GOT3 (cell line): Measurements from ENCODE around the gene CCDC14.
"Not testable (repeated sequence)": the region's sequence is repeated elsewhere in the genome, so short reads cannot be mapped to it uniquely, and the experiment has no call there.

Experiments used
- DNase-seq: peaks from one replicate; lab custom pipeline; 2025; ENCODE audit warnings: mixed read lengths; lab: John Stamatoyannopoulos, UW

The CCDC14 gene, protein sequence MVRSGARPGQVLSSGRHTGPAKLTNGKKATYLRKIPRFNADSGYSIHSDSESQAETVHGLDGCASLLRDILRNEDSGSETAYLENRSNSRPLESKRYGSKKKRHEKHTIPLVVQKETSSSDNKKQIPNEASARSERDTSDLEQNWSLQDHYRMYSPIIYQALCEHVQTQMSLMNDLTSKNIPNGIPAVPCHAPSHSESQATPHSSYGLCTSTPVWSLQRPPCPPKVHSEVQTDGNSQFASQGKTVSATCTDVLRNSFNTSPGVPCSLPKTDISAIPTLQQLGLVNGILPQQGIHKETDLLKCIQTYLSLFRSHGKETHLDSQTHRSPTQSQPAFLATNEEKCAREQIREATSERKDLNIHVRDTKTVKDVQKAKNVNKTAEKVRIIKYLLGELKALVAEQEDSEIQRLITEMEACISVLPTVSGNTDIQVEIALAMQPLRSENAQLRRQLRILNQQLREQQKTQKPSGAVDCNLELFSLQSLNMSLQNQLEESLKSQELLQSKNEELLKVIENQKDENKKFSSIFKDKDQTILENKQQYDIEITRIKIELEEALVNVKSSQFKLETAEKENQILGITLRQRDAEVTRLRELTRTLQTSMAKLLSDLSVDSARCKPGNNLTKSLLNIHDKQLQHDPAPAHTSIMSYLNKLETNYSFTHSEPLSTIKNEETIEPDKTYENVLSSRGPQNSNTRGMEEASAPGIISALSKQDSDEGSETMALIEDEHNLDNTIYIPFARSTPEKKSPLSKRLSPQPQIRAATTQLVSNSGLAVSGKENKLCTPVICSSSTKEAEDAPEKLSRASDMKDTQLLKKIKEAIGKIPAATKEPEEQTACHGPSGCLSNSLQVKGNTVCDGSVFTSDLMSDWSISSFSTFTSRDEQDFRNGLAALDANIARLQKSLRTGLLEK

DNA sequence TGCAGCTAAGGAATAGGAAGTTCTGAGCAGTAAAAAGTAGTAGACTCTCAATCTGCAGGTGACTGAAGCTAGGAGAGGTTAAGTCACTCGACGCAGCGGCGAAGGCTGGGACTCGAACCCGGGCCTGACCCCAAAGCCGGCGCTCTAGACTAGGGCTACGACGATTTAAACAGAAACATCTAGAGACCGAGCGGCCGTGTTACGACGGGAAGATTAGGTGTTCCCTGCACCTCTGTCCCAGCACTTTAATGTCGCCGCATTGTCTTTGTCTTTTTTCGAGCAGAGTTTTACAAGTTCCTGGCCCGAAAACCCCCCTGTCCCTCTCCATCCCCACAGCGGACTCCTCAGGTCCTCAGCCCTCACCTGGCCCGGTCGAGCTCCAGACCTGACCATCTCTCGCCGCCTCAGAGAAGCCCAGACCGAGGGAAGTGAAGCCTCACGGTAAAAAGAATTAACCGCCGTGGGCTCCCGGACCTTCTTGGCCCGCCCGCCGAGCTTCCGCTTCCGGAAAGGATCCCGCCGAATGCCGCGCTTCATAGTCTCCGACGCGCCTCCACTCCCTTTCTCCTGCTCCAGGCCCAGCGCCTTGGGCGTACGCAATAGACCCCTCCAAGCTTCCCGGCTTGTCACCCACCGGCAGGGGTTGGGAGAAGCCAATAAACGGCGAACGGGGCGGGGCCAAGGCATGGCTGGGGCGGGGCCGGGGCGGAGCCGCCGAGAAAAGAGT is at the start of gene CCDC14:
CCDC14 (minus strand) TSS at position 449 of the 727 bp plus-strand sequence; CDS start at position 393, 56 bp downstream.
- peak; percentile 72 for DNase-seq

DNA sequence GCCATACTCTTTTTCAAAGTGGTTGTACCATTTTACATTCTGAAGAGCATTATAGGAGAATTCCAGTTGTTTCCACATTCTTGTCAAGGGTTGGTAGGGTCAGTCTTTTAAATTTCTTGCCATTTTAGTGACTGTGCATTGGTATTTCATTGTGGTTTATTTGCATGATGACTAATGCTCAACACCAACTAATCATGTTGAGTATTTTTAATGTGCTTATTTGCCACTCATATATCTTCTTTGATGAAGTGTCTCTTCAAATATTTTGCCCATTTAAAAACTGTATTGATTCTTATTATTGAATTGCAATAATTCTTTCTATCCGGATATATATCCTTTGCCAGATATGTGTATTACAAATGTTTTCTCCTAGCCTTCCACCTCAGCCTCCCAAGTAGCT is 47.3 kb upstream of the CCDC14 start:
- DNase-seq = not testable (repeated sequence)

DNA sequence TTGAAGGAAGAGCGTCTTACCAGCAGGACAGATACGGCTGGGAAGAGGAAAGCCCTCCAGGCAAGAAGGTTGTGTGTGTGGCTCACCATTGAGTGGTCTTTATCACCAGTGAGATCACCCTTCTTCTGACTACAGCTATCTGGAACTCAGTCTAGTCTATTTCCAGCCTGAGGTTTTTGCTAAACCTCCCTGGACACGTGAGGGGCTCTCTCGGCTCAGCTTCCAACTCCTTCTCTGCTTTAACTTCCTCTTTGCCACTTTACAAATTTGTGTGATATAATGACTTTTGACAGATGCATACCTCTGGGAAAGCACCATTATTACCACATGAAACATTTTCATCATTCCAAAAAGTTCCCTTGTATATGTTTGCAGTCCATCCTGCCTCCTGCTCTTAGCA is 46.2 kb upstream of the CCDC14 start:
- no peak for DNase-seq

DNA sequence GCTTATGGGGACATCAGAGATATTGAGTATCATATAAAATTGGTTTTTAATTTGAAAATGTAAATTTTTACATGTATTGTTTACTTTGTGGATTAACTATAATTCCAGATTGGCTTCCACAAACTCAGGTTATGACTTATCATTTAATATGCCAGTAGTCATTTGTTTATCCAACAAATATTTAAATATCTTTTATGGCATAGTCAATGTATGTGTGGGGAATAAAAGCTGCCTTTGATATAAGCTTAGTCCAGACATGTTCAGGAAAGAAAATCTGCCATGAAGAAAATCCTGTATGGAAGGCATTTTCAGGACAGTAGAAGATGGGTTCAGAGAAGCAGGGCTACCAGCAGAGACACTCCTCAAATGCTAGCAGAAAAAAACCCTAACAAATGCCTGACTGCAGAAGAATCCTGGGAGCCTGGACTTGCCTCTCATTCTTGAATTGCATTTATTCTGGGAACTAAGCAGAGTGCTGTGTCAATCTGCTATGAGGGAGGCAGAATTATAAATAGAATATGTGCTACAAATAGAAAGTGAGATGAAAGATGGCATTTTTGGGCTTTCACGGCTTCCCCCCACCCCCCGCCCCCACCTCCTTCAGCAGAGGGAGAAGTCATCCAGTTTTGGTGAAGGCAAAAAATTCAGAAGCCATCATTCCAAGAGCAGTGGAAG is 41.5 kb upstream of the CCDC14 start:
- DNase-seq = not testable (repeated sequence)

DNA sequence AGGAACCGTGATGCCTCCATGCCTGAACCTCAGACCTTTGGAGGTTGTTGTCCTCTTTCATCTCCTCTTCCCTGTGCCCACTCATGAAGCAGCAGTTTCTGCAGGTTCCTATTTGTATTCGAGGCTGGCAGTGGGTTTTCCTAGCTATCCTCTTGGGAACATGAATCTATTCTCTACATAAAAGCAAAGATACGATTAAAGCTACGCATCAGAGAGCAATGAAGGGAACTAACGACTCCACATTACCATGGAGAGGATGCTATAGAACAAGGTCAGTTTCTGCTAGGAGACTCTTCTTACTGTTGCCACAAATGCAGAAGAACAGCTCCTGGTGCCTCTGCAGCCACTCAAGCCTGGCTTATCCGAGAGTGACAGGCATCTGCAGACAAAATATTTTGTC is 40.3 kb upstream of the CCDC14 start:
- DNase-seq = not testable (repeated sequence)

DNA sequence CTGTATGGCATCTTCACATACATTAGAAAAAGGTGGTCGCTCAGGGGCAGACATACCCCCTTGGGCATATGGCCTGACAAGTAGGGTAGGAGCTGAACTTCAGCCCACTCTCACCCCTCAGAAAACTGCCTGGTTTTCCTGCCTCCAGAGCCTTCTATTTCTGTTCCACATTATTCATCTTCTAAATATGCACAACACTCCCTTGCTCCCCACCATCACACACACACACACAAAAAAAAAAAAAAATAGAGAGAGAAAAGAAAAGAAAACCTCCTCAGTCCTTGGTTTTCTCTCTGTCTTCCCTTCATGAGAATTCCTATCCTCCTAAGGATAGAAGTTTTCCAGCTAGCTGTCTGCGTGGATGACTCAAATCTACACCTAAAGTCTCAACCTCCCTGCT is 36.5 kb upstream of the CCDC14 start:
- DNase-seq = no peak

DNA sequence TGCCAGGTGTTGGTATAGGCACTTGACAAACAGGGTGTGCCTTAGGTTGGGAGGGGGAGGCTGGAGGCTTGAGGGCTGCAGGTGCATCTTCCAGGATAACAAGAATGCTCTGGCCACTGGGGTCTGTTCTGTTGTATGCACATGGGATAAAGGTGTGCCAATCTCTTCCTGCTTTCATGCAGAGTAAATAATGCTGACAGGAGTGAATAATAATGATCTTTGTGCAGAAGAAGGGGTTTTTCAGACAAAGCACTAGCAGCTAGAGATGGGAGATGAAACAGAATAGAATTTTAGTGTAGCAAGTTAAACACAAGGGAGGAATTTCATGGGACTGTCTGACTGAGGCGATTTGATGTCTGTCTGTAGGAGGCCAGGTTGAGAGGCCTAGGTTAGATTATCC is 32.8 kb upstream of the CCDC14 start:
- no peak for DNase-seq

DNA sequence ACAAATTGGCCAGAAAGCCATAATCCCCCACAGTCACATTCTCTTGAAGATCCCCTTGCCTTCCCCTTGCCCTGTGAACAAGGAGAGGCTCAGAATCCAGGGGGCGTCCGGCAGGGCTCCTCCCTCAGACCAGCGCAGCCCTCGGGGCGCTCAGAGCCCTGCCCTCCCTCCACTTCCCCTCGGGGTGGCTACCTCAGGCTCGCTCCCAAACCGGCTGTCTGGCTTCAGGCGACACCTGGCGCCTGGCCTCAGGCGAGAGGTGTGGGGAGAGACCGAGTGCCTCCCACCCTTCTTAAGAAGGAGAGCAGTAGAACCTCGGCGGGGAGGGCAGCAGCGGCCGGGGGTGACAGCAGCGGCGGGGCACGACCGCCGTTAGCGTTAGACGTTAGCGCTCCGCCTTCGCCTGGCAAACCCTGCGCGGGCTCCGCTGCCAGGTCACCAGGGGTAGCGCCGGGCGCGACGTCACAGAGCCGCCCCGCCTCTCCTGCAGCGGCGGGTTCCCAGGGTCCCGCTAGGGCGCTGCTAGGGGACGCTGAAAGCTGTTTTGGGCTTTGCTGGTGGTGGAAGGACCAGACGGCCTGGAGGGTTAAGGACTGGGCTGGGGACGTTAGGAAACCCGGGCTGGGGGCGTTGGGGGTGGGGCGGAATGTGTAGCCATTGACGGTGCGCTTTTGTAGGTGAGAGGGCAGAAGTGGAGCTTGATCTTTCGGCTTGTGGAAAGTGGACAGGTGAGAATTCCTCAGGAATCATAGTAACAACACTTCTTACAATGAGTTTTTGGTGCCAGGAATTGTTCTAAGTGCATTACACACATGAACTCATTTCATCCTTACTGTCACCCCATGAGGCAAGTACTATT is 30.9 kb upstream of the CCDC14 start, which contains the start of gene ROPN1:
ROPN1 (minus strand) TSS at position 395 of the 859 bp plus-strand sequence. CDS start 11,643 bp downstream, outside the sequence.
- not testable (repeated sequence) for DNase-seq

DNA sequence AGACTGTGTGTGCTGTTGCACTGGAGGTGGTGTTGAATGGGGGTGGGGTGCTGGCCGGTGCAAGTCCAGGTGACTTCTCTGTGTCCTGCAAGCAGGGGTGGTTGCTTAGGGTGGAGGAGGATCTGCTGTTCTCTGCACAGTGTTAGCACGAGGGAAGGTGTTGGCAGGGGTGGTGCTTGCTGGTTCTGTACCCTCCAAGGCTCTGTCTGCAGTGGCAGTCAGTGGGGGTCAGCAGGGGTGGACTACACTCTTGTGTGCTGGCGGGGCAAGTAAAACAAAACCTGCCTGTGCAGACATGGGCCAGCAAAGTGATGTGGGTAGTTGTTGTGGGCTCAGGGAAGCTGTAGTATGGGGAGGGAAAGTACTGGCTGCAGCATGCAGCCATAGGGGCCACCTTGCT is 25.4 kb upstream of the CCDC14 start:
- DNase-seq = no peak

DNA sequence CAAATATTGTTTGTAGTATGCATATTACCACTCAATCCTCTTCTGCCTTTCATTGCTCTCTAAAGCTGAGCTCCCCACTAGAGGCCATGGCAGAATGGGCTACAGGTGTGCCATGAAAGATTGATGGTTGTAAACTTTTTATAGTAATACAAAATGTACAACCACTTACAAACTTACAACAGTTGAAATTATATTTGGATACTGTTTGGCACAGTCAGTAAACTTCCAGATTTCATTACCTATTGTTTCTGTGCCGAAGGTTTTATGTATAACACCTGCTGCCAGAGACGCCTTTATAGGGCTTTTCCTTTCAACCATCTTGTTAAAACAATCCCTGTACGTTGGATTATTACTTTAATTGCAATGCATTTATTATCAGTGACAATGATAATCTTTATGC is 23.9 kb upstream of the CCDC14 start:
- no peak for DNase-seq

DNA sequence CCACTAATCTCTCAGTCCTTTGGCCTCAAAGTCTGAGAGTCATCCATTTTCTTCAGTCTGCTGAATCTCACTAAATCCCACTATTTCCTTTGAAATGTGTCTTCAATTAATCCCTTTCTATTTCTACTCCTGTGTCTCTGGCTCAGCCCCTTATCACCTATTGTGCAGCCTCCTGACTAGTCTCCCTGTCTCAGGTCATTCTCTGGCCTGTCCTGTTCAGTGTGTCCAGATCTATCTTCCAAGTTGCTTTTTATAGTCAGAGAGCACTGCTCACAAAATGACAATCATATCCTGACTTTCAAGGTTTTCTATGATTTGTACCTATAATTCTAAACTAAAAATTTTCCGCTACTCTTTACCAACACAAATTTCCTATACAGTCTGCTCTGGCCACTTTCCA is 23.3 kb upstream of the CCDC14 start:
- no peak for DNase-seq

DNA sequence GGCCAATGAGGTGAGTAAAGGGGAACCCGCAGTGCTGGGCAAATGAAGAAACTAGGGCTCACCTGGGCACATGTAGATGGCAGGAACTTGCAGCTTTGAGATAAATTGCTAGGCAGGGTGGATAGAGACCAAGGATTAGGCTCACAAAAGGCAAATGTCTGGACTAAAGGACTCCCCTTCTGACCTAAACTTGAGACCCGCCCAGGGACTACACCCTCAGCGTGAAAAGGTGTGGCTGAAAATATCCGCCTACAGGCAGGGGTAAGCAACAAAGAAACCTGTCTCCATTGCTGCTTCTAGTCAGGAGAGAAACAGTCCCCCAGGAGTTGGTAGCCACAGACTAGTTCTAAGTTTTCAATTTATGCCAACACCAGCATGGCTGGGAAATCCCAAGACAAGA is 20.3 kb upstream of the CCDC14 start:
- not testable (repeated sequence) for DNase-seq

DNA sequence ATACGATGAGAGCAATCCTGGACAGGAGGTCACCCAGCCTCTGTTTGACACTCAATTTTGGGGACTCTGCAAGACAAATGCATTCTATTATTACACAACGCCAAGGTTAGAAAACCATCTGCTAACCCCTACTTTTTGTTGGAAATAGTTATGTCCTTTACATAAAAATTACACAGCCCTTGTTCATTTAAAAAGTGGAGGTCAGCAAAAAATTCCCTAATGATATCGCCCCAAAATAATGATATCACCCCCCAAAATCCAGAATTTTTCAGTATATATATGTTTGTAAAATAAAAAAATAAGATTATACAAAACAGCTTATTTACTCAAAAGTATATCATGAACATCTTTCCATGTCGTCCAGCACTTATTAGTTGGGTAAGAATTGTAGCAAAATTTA is 19.5 kb upstream of the CCDC14 start:
- DNase-seq = no peak

DNA sequence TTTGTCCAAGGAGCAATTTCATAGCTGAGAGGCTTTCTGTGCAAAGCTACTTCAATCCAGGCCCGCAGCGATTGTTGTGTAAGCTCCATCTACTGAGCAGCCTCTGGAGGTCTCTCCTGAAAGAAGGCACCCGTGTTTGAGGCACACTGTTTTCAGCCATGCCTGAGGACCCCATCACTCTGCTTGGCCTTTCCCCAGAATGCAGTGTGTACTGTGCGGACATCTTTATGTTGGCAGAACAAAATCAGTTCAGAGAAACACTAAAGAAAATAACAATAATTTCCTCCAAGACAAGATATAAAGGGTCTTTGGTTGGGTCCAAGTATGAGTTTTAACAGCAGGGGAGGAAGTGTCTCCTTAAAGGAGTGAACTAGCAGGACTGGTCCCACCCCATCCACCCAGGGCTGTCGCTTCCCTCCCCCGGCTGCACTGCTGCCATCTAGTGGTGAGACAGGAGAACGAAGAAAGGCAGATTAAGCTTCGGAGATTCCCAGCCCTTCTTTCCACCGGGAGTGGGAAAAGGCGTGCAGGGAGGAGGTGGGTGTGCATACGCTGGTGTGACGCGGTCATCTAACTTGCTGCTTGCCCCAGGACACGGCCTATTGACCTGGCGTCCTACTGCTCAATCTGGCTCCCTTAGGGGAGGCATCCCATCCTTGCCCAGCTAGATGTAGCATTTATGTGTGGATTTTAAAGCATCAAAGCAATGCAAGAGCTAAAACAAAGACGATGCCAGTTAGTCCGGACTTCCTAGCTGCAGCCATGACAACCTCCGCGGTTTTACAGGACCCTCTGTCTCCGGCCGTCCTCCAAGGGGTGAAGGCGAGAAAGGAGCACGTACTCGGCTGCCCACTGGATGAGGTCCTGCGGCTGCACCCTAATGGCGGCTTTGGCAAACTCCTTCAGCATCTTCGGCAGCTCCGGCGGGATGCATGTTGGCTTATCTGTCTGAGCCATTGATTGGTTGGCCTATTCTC is 18.8 kb upstream of the CCDC14 start:
- not testable (repeated sequence) for DNase-seq

DNA sequence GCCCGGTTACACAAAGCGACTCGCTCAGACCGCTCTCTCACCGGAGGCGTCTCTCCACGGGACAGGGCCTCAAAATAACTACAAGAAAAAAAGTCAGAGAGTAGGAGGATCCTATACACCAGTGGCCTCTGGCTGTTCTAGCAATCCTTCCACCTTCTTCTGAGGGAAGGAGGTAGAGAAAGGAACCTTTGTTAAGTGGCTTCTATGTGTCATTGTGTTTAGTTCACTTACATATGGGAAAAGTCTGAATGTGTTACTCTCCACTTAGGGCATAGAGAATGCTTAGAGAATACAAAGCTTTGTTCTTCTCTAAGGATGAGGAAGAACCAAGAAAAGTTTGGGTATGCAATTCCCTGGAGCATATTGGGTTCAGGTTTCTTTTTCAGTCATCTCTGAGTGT is 15.9 kb upstream of the CCDC14 start:
- not testable (repeated sequence) for DNase-seq

DNA sequence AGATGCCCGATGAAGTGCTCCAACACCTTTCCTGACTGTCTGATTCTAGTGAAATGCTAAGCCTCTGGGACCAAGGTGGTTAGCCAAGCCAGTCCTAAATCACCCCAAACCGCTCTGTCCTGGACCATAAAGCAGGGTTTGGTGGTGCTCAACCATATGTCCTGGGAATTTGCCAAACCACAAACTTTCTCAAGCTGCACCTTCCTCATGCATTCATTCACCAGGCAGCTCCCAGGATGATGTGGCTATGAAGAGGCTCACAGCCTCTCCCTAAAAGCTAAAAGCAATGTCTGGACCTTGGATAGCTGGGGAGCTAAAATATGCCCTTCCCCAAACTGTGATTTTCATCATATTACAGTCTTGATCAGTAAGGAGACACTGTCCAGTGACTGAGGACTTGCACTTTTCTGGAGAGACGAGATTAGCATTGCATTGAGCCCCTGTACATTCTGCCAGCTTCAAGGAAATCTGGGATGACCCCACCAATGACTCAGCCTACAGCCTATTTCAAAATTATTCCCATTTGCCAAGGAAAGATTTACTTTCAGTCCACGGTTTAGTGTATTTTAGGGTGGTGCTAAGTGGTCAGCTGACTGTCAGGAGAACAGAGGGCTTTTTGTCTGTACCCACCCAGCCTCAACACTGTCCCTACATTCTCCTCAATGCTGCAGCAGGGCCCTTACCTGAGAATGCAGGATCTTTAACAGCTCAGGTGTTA is 15.3 kb upstream of the CCDC14 start:
- DNase-seq = not testable (repeated sequence)

DNA sequence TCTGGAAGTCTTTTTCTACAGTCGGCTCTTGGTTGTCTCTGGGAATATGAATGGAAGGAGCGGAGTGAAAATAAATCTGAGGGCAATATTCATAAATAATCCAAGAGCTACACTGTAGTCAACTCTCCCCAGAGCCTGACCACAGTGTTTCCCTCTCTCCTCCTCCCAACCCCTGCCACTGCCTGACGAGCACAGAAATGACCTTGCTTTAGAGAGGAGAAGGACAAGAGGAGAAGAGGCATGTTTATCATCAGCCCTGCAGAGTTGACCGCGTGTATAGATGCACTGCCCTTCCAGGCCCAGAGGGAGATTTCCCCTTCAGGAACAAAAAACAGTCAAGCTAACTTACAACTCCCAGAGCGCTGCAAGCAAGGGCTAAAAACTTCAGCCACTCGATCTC is 14.0 kb upstream of the CCDC14 start:
- DNase-seq = not testable (repeated sequence)

DNA sequence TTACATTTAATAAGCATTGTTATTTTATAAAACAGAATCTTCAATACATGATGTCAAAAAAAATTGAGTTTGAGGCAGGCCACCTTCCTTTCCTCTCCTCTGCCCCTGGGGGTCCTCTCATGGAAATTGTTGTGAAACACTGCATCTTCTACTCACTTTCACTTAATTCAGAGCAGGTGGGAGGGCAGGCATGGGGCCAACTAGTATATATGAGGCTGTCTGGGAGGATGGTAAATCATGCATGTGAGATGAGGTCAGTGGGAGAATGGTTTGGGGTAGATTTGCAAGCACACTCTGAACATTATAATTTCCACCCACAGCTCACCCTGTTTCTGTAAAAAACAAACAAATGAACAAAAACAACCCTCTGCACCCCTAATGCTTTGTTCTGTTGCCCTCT is 10.4 kb upstream of the CCDC14 start:
- no peak for DNase-seq

DNA sequence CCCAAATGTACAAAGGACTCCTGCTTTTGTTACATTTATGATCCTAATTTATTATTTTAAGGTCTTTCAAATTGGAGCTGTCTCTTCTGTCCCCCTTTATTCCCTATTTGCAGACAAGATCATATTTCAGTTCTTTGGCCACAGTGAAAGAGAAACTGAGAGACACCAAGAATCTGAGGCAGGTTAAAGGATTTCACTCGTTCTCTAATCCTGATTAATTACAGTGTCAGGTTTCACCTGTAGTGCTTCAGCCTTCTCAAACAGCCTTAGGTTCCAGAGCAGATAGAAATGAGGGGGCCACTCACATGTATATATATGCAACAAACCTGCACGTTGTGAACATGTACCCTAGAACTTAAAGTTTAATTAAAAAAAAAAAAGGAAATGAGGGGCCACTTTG is 6.2 kb upstream of the CCDC14 start:
- not testable (repeated sequence) for DNase-seq
